Activated gamma-delta T cell treated with Interleukin-2 at 50 U/mL for 16 hours (primary cell): ENCODE measurements around the gene BNIP3.

Source experiments
- DNase-seq: peaks from one replicate; pipeline ENCODE4 v3.0.0-alpha.2; 2020

Gene BNIP3, protein sequence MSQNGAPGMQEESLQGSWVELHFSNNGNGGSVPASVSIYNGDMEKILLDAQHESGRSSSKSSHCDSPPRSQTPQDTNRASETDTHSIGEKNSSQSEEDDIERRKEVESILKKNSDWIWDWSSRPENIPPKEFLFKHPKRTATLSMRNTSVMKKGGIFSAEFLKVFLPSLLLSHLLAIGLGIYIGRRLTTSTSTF

DNA sequence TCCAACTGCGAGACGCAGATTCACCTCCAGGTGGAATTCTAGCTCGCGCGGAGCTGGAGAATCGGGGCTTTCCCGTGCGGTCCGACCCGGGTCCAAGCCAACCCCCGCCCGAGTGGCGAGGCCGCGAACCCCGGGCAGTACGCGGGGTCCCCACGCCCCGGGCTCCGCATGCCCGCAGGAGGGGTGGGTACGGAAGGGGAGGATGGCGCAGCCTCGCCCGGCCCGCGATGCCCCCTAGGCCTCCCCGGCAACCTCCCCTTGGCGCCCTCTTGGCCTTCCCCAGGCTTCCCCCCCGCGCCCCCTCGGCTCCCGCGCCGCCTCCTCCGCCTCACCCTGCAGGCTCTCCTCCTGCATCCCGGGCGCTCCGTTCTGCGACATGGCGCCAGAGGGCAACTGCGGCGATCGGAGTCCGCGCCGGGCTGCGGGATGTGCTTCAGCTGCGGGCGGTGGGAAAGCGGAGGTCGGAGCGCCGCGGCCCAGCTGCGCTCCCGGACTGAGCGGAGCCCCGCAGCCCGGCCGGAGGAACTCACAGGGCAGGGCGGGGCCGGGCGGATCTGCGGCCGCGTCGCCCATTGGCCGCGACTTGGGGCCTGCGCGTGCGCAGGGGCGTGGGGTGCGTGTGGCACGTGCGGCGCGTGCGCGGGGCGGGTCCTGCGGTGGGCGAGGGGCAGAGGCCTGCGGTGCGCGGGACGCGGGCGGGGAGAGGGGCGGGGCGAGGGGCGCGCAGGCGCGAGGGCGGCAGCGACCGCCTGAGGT is at the start of gene BNIP3:
TSS of gene BNIP3 (minus strand) at position 495 of the 756 bp plus-strand sequence. CDS start at position 378, 117 bp downstream.
- DNase-seq, result peak; percentile 94

DNA sequence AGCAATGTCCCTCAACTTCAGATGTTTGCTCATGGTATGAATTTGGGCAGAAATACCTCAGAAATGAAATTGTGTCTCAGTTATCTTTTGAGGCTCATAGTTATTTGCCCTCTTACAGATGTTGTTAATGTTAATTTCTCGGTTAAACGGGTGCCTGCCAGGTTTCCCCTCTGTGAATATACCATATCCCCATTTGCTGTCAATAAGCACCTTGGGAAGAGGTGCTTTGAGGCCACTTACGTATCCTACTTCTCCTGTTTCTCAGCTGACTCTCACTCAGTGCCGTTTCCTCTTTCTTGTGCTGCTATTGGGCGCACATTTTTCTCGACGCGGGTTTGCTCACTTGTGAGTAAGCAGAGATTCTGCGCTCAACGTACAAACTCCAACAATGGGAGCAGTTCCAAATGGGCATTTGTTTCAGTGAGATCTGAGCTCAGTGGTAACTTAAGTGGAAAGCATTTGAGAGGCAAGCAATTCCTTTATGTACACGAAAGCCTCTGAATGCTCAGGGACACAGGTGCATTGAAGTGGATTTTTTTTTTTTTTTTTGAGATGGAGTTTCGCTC is 49.3 kb upstream of the BNIP3 start:
- DNase-seq, result no peak

DNA sequence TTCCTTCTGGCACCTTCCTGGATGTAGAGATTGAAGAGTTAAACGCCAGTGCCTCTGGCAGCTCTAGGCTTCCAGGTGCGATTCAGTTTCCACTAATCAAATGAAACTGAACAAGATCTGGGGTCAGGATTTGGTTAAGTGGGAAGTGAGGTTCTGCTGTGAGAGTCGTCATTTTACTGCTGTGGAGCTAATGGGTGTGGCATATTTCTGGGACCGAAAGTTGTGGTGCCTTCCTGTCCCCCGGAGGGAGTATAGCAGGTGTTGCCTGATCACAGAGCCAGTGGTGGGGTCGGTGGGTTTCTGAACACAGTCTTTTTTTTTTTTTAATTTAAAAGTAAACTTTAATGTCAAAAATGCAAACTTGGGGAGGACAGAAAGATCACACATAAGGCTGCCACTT is 47.0 kb upstream of the BNIP3 start:
- DNase-seq, result no peak

DNA sequence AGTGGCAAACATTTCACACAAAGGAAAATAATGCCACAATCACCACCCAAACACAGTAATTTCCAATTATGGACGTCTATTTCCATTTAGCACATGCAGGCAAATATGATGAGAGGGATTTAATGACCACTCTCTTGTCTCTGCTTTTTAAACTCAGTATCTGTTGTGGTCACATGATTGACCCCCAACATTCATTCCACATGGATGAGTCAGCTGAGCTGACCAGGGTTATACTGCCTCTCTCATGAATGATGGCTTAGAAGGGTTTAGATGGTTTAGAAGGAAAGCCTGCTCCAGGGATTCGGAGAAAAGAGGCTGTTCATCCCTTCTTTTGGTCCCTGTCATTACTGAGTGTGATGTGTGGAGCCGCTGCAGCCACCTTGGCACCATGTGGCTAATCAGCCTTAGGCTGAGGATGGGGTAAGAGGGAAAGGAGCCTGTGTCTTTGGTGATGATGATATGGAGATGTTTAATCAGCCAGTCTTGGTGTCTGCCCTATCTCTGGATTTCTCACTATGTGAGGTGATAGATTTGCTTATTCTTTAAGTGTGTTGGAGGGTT is 45.8 kb upstream of the BNIP3 start:
- DNase-seq, result no peak

DNA sequence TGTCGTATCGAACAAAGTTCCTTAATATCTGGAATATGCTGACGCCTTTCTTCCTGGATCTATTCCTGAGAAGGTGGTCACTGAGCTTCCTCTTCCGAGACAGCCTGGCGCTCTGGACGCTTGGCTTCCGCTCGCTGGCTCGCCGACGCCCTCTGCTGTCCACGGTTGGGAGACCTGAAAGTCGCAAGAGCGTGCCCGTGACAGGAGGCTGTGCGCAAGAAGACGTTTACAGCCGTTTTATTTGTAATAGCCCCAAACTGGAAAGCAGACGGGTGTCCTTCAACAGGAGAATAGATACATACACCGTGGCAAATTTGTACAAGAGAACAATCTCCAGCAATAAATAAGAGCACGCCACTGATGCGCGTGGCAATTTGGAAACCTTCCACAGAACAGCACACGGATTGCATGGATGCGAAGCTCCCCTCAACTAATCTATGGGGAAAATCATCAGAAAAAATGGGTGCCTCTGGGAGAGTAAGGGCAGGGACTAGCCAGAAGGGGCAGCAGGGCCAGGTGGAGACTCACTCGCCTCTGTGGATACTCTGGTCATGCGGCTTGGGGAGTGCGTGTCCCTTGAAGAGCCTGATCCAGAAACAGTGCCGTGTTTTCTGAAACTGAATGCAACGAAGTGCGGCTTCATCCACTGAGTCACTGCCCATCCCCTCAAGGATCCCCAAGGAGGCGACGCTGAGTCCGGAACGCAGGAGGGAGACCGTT is 41.5 kb upstream of the BNIP3 start:
- DNase-seq, result peak; percentile 73

DNA sequence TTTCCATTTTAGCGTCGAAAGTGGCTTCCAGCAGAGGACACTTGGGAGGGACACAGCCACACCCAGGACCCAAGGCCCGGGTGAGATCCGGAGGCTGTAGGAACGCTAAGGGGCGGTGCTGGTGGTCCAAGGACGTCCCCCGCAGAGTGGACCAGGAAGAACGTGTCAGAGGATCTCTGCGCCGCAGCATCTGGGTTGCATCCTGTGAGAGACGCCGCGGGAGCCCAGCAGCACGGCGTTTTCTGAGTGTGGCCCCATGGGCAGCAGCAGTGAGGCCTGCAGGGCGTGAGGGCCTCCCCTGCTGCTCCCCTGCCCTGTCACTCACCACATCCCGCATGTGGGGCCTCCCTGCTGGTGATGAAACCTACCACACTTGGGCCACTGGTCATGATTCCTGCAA is 40.5 kb upstream of the BNIP3 start:
- DNase-seq, result no peak

DNA sequence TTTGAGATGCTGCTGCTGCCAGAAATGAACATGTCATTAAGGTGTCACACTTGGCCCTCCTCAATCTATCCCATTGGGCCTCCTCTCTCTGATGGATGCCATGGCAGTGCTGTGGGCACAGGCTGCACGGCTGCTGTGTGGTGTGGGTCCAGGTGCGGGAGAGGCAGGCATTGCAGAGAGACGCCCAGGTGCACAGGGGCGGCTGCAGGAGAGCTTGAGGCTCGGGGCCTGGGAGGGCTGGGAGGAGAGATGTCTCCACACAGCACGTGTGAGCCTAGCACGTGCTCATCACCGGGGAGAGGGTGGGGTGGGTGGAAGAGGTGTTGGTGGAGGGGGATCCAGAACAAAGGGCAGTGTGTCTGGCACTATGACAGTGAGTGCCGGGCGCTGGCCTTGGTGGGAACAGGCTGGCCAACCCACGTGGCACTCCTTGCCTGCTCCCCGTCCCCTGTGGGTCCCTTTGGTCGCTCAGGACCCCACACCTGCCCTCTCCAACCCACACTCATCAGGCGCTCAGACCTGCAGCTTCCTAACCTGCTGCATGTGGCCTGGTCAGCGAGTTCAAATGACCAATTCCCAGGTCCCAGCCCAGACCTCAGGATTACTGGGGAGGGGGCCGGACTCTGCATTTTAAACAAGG is 39.9 kb upstream of the BNIP3 start:
- DNase-seq, result no peak

DNA sequence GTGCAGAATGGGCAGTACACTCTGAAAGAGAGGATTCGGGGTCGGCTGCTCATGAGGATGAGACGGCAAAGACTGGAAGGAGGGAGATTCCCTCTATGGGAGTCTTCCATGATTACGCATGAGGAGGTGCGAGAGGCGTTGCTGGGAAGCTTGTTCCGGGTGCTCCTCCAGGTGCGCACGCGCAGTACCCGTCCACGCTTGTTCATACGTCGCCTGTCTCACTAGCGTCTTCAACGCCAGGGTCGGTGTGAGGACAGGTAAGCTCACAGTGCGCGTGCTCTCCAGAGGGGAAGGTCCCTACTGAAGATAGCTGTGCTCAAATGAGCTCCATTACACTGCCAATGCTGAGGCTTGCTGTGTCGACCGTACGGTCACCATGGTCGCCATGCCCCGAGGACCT is 39.3 kb upstream of the BNIP3 start:
- DNase-seq, result no peak

DNA sequence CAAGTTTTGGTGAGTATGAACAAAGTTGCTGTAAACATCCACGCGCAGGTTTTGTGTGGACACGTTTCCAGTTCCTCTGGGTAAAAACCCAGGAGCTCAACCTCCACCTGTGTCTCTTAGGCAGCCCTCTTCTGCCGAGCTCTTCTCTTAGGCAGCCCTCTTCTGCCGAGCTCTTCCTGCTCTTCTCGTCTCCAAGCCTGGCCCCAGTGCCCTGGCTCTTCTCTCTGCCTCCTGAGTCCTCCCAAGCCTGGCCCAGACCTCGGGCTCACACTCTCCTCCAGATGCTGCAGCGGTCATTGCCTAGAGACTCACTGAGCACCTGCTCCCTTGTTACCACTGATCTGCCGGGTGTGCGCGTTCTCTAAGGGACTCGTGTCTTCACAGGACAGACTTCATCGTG is 38.7 kb upstream of the BNIP3 start:
- no peak for DNase-seq

DNA sequence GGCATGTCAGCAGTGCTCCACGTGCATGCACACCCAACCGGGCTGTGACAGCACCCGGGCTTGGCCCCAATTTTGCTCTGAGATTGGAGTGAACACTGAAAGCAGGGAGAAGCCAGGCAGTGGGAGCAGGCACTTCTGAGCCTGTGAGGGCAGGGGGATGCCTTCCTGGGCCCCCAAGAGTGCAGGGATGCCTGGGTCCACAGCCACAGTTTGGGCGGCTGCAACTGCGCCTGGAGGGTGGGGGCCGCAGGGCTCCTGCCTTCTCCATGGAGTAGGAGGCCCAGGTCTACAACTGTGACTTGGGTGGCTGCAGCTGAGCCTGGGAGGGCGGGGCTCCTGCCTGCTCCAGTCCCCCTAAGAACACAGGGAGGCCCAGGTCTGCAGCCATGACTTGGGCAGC is 37.6 kb upstream of the BNIP3 start:
- DNase-seq, result no peak

DNA sequence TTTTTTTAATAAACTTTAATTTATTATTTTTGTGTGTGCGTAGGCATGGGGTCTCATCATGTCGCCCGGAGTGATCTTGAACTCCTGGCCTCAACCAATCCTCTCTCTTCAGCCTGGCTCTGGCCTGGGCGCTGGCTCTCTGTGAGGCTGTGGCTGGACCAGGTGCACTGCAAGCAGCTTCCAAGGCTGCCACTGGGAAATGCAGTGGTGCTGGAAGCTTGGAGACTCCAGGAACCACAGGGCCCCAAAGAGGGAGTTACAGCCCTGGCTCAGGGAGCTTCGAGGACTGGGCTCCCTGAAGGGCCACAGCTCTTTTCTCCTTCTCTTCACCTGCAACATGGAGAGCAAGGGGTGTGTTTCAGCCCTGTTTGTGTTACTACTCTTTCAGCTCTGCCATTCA is 36.7 kb upstream of the BNIP3 start:
- no peak for DNase-seq

DNA sequence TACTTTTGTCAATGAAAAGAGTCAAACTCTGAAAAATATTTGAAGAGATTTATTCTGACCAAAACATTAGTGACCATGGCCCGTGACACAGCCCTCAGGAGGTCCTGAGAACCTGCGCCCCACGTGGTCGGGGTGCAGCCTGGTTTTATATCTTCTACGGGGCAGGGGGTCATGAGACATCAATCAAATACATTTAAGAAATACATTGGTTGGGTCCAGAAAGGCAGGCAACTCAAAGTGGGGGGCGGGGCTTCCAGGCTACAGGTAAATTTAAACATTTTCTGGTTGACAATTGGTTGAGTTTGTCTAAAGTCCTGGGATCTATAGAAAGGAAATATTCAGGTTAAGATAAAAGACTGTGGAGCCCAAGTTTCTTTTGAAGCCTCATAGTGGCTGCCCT is 34.8 kb upstream of the BNIP3 start:
- no peak for DNase-seq

DNA sequence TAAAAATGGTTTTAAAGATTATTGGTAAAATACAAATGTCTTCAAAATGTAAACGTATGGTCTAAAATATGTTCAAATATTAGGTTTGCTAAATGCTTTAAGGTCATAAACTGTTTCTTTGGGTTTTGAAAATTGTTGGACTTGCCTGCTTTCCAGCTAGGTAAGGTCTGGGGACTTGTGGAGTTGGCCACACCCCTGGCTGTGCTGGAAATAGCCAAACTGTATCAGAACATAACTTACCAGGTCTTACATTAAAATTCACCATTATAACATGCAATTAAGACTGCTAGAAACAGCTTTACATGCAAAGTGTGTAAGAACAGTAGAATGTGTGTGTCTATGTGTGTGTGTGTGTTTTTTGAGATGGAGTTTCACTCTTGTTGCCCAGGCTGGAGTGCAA is 29.7 kb upstream of the BNIP3 start:
- no peak for DNase-seq

DNA sequence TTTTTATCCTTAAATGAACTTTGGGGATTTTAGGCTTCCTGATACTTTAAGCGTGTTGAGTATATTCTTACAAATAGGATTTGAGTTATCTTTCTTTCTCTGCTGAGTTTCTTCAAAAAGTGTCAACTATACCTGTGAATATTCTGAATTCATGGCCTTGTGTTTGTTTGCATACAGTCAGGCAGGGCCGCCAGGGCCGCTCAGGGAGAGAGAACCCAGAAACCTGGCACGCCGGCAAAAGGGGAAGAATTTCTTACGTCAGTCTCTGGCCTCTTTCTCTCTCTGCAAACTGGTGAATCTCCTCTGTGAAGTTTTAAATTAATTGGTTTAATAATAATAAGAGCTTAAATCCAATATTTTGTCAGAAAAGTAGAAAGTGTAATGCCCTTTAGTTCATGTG is 29.3 kb upstream of the BNIP3 start:
- DNase-seq, result no peak

DNA sequence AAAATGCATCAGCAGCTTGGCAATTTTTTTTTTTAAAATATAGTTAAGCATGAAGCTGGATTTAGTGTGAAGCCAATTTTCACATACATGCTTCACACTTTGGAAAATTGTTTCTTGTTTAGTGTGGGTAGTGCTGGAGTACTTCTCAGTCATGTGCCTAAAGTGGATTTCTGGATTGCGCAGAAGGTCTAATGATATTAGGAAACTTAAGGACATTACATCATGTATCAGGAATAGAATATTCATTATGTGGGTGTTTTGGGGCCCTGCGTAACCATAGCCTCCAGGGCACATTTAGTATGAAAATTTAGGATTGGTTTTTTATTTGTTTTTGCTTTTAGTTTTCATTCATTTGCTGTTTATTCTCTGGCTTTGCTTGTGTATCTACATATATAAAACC is 28.8 kb upstream of the BNIP3 start:
- DNase-seq, result no peak

DNA sequence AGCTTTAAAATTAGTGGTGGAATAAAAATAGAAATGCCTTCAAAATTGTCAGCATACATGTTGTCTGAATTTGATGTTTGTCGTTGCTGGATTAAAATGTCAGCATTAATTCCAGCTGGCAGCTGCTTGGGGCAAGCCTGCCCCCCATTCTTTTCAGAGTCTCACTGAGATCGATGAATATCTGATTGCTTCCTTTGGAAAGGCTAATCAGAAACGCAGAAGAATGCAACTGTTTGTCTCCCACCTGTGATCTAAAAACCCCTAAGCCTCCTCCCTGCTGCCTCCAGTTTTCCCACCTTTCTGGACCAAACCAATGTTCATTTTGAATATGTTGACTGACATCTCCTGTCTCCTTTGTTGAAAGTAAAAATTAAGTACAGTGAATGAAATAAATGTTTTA is 27.9 kb upstream of the BNIP3 start:
- DNase-seq, result no peak

DNA sequence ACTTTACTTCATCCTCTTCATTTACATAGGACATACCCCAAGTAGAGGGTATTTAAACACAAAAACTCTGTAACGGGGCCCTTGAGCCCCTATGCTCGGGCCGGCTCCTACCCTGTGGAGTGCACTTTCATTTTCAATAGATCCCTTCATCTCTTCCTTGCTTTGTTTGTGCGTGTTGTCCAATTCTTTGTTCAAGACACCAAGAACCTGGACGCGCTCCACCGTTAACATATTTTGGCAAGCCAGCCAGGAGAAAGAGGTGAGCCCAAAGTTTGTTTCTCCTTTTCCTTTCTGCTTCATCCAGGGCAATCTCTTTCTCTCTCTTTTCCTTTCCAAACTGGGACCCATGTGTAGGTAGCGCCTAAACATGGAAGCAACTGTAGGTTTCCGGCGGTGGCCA is 26.0 kb upstream of the BNIP3 start:
- no peak for DNase-seq

DNA sequence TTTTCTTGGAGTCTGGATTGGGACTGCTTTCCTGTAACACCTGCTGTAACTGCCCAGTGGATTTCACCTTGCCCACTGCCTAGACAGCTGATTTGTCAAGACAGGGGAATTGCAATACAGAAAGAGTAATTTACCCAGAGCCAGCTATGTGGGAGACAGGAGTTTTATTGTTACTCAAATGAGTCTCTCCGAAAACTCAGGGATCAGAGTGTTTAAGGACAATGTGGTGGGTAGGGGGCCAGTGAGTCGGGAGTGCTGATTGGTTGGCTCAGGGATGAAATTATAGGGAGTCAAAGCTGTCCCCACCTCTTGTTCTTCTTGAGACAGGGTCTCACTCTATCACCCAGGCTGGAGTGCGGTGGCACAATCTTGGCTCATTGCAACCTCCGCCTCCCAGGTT is 25.2 kb upstream of the BNIP3 start:
- DNase-seq, result no peak

DNA sequence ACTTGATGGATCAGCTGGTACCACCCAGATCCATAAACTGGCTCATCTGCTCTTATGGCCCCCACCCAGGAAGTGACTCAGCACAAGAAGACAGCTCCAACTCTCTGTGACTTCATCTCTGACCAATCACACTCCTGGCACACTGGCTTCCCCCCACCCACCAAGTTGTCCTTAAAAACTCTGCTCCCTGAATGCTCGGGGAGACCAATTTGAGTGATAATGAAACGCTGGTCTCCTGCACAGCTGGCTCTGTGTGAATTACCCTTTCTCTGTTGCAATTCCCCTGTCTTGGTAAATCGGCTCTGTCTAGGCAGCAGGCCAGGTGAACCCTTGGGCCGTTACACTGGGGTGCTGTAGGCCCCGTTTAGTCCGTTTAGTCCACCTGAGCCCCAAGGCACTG is 23.4 kb upstream of the BNIP3 start:
- DNase-seq, result no peak

DNA sequence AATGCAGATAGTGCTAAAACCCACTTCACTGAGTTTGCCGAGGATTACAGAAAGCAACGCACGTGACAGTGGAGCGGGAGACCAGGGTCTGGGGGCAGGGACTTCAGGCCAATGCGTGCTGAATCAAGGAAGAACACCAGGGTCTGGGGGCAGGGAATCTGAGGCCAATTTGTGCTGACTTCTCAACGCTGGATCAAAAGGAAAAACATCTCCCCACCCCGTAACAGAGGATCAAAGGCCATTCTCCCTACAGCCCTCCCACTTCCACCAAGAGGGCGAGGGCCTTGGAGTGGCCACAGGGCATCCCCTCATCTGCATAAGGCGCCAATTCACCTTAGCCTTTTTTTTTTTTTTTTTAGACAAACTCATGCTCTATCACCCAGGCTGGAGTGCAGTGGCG is 22.3 kb upstream of the BNIP3 start:
- DNase-seq, result no peak

DNA sequence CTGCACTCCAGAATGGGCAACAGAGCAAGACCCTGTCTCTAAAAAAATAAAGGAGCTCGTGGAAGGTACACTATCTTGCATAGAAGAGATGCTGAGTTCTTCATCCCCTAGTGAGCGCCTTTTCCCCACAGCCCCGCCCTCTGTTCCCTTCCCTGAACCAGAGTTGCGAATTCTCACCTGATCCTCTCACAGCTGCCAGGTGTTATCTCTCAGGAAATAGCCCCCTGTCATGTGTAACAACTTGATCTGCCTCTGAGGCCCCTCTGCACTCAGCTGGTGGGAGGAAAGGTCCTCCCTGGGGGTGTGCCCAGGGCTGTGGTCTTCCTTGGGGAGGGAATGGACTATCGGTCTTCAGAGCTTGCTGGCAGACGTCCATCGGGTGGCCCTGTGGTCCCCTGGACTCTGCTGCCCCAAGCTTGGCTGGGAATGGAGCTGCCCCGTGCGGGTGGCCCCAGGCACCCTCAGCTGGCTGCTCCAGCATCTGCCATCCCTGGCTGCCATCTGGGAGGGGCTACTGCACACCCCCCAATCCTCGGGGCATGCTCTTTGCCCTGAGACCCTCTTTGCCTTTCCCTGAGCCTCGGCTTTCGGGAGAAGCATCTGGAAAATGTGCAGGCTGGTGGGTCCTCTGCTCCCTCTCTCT is 21.7 kb upstream of the BNIP3 start:
- DNase-seq, result no peak

DNA sequence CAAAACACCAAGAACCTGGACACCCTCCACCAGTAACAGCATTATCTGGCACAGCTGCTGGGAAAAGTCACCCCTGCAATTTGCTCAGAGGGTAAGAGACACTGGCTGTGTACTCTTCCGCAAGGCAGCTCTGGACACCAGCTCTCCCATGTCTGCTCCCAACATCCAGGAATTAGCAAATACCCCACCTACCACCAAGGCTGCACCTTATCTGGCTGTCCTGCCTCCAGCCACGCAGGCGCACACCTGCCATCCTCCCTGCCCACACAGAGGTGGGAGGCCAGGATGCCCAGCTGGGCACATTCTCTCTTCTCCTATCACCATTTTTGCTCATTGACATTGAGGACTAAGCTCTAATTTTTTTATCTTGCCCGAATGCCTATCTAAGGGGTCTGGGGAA is 20.3 kb upstream of the BNIP3 start:
- DNase-seq, result no peak
